Measurements from ENCODE around the gene IL20.
A peak's percentile ranks its signal among the peaks of the same experiment; 100 is the strongest.

The IL20 gene

DNA sequence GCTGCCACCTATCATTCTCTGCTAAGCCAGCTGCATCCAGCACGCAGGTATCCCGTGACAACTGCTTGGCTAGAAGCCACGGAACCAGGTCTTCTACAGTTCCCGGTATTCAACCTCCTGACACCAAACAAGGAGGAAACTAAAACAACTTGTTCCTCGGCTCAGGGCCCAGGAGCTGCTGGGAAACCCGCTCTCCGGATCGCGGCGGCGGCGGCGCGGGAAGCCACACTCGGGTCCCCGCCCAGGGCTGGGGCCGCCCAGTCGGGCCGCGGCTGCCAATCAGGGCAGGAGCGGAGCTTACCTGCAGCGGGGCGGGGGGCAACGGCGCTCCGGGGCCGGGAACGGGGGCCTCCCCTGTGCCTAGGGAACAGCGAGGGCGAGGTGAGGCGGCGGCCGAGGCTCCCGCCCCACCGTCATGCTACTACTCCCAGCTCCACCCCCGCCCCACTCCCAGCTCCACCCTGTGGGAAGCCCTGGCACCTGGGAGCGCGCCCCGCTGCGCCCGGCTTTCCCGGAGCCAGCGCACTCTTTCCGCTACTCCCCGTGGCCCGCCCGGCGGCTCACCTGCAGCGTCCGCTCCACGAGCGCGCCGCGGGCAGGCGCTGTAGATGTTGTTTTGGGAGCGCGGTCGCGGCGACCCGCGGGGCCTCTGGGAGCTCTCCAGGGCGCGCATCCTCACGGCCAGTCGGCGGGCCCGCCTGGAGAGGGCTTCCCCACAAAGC lies 43.9 kb downstream of the IL20 start (continued):
- TF ChIP-seq, protein P1, sequence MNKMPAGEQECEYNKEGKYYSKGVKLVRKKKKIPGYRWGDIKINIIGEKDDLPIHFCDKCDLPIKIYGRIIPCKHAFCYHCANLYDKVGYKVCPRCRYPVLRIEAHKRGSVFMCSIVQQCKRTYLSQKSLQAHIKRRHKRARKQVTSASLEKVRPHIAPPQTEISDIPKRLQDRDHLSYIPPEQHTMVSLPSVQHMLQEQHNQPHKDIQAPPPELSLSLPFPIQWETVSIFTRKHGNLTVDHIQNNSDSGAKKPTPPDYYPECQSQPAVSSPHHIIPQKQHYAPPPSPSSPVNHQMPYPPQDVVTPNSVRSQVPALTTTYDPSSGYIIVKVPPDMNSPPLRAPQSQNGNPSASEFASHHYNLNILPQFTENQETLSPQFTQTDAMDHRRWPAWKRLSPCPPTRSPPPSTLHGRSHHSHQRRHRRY (tag by site-specific recombination; IDR thresholded peaks at IDR 0.05), result no peak
- TF ChIP-seq, protein P2, sequence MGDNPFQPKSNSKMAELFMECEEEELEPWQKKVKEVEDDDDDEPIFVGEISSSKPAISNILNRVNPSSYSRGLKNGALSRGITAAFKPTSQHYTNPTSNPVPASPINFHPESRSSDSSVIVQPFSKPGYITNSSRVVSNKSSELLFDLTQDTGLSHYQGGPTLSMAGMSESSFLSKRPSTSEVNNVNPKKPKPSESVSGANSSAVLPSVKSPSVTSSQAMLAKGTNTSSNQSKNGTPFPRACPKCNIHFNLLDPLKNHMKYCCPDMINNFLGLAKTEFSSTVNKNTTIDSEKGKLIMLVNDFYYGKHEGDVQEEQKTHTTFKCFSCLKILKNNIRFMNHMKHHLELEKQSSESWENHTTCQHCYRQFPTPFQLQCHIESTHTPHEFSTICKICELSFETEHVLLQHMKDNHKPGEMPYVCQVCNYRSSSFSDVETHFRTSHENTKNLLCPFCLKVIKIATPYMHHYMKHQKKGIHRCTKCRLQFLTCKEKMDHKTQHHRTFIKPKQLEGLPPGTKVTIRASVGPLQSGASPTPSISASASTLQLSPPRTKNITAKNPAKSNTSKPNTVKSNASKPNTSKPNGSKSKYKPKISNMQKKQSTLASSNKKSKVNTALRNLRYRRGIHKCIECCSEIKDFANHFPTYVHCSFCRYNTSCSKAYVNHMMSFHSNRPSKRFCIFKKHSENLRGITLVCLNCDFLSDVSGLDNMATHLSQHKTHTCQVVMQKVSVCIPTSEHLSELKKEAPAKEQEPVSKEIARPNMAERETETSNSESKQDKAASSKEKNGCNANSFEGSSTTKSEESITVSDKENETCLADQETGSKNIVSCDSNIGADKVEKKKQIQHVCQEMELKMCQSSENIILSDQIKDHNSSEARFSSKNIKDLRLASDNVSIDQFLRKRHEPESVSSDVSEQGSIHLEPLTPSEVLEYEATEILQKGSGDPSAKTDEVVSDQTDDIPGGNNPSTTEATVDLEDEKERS (tag by site-specific recombination; IDR thresholded peaks at IDR 0.05), result no peak
- TF ChIP-seq ZNF394 (tag by site-specific recombination; IDR thresholded peaks at IDR 0.05; ENCODE audit: borderline replicate concordance) (peak; percentile 93), KLF7 (tag by site-specific recombination; IDR thresholded peaks at IDR 0.05; ENCODE audit: borderline replicate concordance) (peak; percentile 57; the same call in 1 of the 2 replicates), ZNF335 (tag by site-specific recombination; conservative IDR thresholded peaks at IDR 0.05) (peak; percentile 80), OSR2 (tag by site-specific recombination; IDR thresholded peaks at IDR 0.05) (peak; percentile 41; the same call in 1 of the 2 replicates), ZNF624 (tag by site-specific recombination; IDR thresholded peaks at IDR 0.05) (no peak), ZNF404 (tag by site-specific recombination; IDR thresholded peaks at IDR 0.05) (no peak), ZFP37 (tag by site-specific recombination; IDR thresholded peaks at IDR 0.05) (peak; percentile 74; the same call in 1 of the 2 replicates), ZNF626 (tag by site-specific recombination; IDR thresholded peaks at IDR 0.05) (no peak)
- TF ChIP-seq, protein P3, sequence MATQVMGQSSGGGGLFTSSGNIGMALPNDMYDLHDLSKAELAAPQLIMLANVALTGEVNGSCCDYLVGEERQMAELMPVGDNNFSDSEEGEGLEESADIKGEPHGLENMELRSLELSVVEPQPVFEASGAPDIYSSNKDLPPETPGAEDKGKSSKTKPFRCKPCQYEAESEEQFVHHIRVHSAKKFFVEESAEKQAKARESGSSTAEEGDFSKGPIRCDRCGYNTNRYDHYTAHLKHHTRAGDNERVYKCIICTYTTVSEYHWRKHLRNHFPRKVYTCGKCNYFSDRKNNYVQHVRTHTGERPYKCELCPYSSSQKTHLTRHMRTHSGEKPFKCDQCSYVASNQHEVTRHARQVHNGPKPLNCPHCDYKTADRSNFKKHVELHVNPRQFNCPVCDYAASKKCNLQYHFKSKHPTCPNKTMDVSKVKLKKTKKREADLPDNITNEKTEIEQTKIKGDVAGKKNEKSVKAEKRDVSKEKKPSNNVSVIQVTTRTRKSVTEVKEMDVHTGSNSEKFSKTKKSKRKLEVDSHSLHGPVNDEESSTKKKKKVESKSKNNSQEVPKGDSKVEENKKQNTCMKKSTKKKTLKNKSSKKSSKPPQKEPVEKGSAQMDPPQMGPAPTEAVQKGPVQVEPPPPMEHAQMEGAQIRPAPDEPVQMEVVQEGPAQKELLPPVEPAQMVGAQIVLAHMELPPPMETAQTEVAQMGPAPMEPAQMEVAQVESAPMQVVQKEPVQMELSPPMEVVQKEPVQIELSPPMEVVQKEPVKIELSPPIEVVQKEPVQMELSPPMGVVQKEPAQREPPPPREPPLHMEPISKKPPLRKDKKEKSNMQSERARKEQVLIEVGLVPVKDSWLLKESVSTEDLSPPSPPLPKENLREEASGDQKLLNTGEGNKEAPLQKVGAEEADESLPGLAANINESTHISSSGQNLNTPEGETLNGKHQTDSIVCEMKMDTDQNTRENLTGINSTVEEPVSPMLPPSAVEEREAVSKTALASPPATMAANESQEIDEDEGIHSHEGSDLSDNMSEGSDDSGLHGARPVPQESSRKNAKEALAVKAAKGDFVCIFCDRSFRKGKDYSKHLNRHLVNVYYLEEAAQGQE (tag by site-specific recombination; IDR thresholded peaks at IDR 0.05), result peak; percentile 54; the same call in 1 of the 2 replicates
- TF ChIP-seq, protein P4, sequence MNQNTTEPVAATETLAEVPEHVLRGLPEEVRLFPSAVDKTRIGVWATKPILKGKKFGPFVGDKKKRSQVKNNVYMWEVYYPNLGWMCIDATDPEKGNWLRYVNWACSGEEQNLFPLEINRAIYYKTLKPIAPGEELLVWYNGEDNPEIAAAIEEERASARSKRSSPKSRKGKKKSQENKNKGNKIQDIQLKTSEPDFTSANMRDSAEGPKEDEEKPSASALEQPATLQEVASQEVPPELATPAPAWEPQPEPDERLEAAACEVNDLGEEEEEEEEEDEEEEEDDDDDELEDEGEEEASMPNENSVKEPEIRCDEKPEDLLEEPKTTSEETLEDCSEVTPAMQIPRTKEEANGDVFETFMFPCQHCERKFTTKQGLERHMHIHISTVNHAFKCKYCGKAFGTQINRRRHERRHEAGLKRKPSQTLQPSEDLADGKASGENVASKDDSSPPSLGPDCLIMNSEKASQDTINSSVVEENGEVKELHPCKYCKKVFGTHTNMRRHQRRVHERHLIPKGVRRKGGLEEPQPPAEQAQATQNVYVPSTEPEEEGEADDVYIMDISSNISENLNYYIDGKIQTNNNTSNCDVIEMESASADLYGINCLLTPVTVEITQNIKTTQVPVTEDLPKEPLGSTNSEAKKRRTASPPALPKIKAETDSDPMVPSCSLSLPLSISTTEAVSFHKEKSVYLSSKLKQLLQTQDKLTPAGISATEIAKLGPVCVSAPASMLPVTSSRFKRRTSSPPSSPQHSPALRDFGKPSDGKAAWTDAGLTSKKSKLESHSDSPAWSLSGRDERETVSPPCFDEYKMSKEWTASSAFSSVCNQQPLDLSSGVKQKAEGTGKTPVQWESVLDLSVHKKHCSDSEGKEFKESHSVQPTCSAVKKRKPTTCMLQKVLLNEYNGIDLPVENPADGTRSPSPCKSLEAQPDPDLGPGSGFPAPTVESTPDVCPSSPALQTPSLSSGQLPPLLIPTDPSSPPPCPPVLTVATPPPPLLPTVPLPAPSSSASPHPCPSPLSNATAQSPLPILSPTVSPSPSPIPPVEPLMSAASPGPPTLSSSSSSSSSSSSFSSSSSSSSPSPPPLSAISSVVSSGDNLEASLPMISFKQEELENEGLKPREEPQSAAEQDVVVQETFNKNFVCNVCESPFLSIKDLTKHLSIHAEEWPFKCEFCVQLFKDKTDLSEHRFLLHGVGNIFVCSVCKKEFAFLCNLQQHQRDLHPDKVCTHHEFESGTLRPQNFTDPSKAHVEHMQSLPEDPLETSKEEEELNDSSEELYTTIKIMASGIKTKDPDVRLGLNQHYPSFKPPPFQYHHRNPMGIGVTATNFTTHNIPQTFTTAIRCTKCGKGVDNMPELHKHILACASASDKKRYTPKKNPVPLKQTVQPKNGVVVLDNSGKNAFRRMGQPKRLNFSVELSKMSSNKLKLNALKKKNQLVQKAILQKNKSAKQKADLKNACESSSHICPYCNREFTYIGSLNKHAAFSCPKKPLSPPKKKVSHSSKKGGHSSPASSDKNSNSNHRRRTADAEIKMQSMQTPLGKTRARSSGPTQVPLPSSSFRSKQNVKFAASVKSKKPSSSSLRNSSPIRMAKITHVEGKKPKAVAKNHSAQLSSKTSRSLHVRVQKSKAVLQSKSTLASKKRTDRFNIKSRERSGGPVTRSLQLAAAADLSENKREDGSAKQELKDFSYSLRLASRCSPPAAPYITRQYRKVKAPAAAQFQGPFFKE (tag by site-specific recombination; IDR thresholded peaks at IDR 0.05; ENCODE audit: borderline replicate concordance), result no peak
- TF ChIP-seq, protein P5, sequence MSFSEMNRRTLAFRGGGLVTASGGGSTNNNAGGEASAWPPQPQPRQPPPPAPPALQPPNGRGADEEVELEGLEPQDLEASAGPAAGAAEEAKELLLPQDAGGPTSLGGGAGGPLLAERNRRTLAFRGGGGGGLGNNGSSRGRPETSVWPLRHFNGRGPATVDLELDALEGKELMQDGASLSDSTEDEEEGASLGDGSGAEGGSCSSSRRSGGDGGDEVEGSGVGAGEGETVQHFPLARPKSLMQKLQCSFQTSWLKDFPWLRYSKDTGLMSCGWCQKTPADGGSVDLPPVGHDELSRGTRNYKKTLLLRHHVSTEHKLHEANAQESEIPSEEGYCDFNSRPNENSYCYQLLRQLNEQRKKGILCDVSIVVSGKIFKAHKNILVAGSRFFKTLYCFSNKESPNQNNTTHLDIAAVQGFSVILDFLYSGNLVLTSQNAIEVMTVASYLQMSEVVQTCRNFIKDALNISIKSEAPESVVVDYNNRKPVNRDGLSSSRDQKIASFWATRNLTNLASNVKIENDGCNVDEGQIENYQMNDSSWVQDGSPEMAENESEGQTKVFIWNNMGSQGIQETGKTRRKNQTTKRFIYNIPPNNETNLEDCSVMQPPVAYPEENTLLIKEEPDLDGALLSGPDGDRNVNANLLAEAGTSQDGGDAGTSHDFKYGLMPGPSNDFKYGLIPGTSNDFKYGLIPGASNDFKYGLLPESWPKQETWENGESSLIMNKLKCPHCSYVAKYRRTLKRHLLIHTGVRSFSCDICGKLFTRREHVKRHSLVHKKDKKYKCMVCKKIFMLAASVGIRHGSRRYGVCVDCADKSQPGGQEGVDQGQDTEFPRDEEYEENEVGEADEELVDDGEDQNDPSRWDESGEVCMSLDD (tag by site-specific recombination; IDR thresholded peaks at IDR 0.05), result peak; percentile 55; the same call in 1 of the 2 replicates
- TF ChIP-seq, protein P6, sequence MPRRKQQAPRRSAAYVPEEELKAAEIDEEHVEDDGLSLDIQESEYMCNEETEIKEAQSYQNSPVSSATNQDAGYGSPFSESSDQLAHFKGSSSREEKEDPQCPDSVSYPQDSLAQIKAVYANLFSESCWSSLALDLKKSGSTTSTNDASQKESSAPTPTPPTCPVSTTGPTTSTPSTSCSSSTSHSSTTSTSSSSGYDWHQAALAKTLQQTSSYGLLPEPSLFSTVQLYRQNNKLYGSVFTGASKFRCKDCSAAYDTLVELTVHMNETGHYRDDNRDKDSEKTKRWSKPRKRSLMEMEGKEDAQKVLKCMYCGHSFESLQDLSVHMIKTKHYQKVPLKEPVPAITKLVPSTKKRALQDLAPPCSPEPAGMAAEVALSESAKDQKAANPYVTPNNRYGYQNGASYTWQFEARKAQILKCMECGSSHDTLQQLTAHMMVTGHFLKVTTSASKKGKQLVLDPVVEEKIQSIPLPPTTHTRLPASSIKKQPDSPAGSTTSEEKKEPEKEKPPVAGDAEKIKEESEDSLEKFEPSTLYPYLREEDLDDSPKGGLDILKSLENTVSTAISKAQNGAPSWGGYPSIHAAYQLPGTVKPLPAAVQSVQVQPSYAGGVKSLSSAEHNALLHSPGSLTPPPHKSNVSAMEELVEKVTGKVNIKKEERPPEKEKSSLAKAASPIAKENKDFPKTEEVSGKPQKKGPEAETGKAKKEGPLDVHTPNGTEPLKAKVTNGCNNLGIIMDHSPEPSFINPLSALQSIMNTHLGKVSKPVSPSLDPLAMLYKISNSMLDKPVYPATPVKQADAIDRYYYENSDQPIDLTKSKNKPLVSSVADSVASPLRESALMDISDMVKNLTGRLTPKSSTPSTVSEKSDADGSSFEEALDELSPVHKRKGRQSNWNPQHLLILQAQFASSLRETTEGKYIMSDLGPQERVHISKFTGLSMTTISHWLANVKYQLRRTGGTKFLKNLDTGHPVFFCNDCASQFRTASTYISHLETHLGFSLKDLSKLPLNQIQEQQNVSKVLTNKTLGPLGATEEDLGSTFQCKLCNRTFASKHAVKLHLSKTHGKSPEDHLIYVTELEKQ (tag by site-specific recombination; IDR thresholded peaks at IDR 0.05; ENCODE audit: borderline replicate concordance), result no peak

All from HEK293 (cell line).